A549 treated with GW870086 at 1 μM for 4 hours (cell line): Measurements from ENCODE around the gene PRODH2. TPM values are rescaled to one million over a fixed set of nuclear protein-coding genes. Genes with fewer than 3 reads are reported as not detected.

Experiments used
- total RNA-seq: library from RNA; stranded (reverse); fragments of 200-300 nt; extraction: Qiagen RNA extraction; gene quantifications from 5 replicates; pipeline ENCODE4 v1.2.3, GENCODE V29; 2022; ENCODE audit warnings: low read depth

The PRODH2 gene
- 0.18 to 0.80 TPM (median 0.29 TPM) in 5 replicates for total RNA-seq

GRCh38 chr19:35812220-35813042, at the start of gene PRODH2:
Gene PRODH2, minus strand, starts transcription at chr19:35812845. Its CDS starts 40 bp downstream, at chr19:35812805.

GRCh38 chr19:35856546-35857149, 44.0 kb upstream of the PRODH2 start, which contains the start of gene KIRREL2:
Gene KIRREL2, plus strand, starts transcription at chr19:35856911. Its CDS starts 209 bp downstream, at chr19:35857120.

GRCh38 chr19:35852029-35852780, 39.6 kb upstream of the PRODH2 start, which contains the start of gene NPHS1:
Gene NPHS1, minus strand, starts transcription at chr19:35852504. Its CDS starts 667 bp downstream, at chr19:35851837.

GRCh38 chr19:35775298-35776101, 37.1 kb downstream of the PRODH2 start, which contains the start of gene ARHGAP33:
Gene ARHGAP33, plus strand, starts transcription at chr19:35775564. Its CDS starts 95 bp downstream, at chr19:35775659.

GRCh38 chr19:35757749-35758608, 54.7 kb downstream of the PRODH2 start, which contains the start of gene PROSER3:
Gene PROSER3, plus strand, starts transcription at chr19:35758176. Its CDS starts 40 bp downstream, at chr19:35758216.

GRCh38 chr19:35756377-35757230, 56.0 kb downstream of the PRODH2 start, which contains the start of gene HSPB6:
Gene HSPB6, minus strand, starts transcription at chr19:35757029. Its CDS starts 21 bp downstream, at chr19:35757008.

Other genes starting within 250 kb of the PRODH2 start
- gene ATP4A, start 249.2 kb downstream of the PRODH2 start, total RNA-seq: 0.10 TPM in 1 of 5 replicates, not detected in the others
- not detected in 5 replicates for gene PMIS2, start 226.7 kb downstream of the PRODH2 start, total RNA-seq
- 12.2 to 17.4 TPM (median 14.8 TPM) in 5 replicates for gene HAUS5, start 200.1 kb downstream of the PRODH2 start, total RNA-seq
- gene RBM42, start 183.8 kb downstream of the PRODH2 start, total RNA-seq: 147 to 204 TPM (median 201 TPM) in 5 replicates
- 2.1 to 3.1 TPM (median 2.2 TPM) in 5 replicates for gene ETV2, start 171.1 kb downstream of the PRODH2 start, total RNA-seq
- gene COX6B1, start 164.5 kb downstream of the PRODH2 start, total RNA-seq: 1,289 to 1,613 TPM (median 1,322 TPM) in 5 replicates
- 0.41 to 1.2 TPM (median 0.91 TPM) in 5 replicates for gene UPK1A, start 146.3 kb downstream of the PRODH2 start, total RNA-seq
- not detected in 5 replicates for gene ZBTB32, start 108.3 kb downstream of the PRODH2 start, total RNA-seq
- gene KMT2B, start 94.8 kb downstream of the PRODH2 start, total RNA-seq: 48.1 to 60.8 TPM (median 55.0 TPM) in 5 replicates
- 7.6 to 13.3 TPM (median 10.2 TPM) in 5 replicates for gene IGFLR1, start 70.4 kb downstream of the PRODH2 start, total RNA-seq
- 25.2 to 29.1 TPM (median 25.8 TPM) in 5 replicates for gene U2AF1L4, start 67.4 kb downstream of the PRODH2 start, total RNA-seq
- gene PSENEN, start 67.2 kb downstream of the PRODH2 start, total RNA-seq: 260 to 334 TPM (median 276 TPM) in 5 replicates
- 20.0 to 28.4 TPM (median 22.7 TPM) in 5 replicates for gene LIN37, start 64.3 kb downstream of the PRODH2 start, total RNA-seq
- 0.18 to 0.38 TPM (median 0.32 TPM) in 4 of 5 replicates, not detected in the other for gene HSPB6, start 55.8 kb downstream of the PRODH2 start, total RNA-seq
- 21.3 to 29.7 TPM (median 26.3 TPM) in 5 replicates for gene PROSER3, start 54.7 kb downstream of the PRODH2 start, total RNA-seq
- 4.1 to 8.6 TPM (median 6.0 TPM) in 5 replicates for gene ARHGAP33, start 37.3 kb downstream of the PRODH2 start, total RNA-seq
- 0.41 to 0.75 TPM (median 0.59 TPM) in 5 replicates for gene NPHS1, start 39.7 kb upstream of the PRODH2 start, total RNA-seq
- 0.46 to 0.74 TPM (median 0.53 TPM) in 5 replicates for gene KIRREL2, start 44.1 kb upstream of the PRODH2 start, total RNA-seq
- gene APLP1, start 55.7 kb upstream of the PRODH2 start, total RNA-seq: 65.9 to 95.9 TPM (median 93.4 TPM) in 5 replicates
- gene NFKBID, start 87.7 kb upstream of the PRODH2 start, total RNA-seq: 4.8 to 7.4 TPM (median 6.3 TPM) in 5 replicates
- gene HCST, start 89.7 kb upstream of the PRODH2 start, total RNA-seq: 0.28 to 0.45 TPM in 2 of 5 replicates, not detected in the others
- gene TYROBP, start 95.5 kb upstream of the PRODH2 start, total RNA-seq: not detected in 5 replicates
- 13.5 to 23.2 TPM (median 21.2 TPM) in 5 replicates for gene LRFN3, start 123.5 kb upstream of the PRODH2 start, total RNA-seq
- gene SDHAF1, start 182.3 kb upstream of the PRODH2 start, total RNA-seq: 38.3 to 50.7 TPM (median 48.4 TPM) in 5 replicates
- gene SYNE4, start 196.0 kb upstream of the PRODH2 start, total RNA-seq: 0.14 to 0.53 TPM (median 0.25 TPM) in 5 replicates
- 19.6 to 28.5 TPM (median 26.6 TPM) in 5 replicates for gene ALKBH6, start 201.4 kb upstream of the PRODH2 start, total RNA-seq
- 0.67 to 0.94 TPM (median 0.72 TPM) in 5 replicates for gene CLIP3, start 220.0 kb upstream of the PRODH2 start, total RNA-seq
- gene THAP8, start 241.4 kb upstream of the PRODH2 start, total RNA-seq: 5.3 to 6.8 TPM (median 6.3 TPM) in 5 replicates
- gene WDR62, start 242.1 kb upstream of the PRODH2 start, total RNA-seq: 20.3 to 27.6 TPM (median 24.5 TPM) in 5 replicates